ENCODE measurements around the gene IYD.

Gene IYD

DNA sequence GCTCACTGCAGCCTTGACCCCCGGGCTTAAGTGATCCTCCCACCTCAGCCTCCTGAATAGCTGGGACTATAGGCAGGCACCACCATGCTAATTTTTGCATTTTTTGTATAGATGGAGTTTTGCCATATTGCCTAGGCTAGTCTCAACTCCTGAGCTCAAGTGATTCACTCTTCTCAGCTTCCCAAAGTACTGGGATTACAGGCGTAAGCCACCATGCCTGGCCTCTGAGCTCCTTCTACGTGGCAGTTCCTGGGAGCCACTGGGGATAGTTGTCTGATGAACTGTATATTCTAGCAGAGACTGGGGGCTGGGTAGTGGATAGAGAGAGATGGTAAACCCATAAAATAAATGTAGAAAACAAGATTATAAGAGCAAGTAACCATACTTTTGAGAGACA is 26.1 kb downstream of the IYD start:
- H3K27ac ChIP-seq (ENCODE audit: low read depth, low read length): no peak overlapping the region
- no peaks in the 10 kb centered on the region for H3K4me1 ChIP-seq (ENCODE audit: control insufficient read depth, insufficient read depth, low read length)
- no peaks in the 10 kb centered on the region for H3K36me3 ChIP-seq (ENCODE audit: control insufficient read depth, insufficient read depth, low read length)
- H3K27me3 ChIP-seq (ENCODE audit: control insufficient read depth, insufficient read depth, low read length): 0 out of 2 replicates have a peak, but pooled peaks cover 7% of the 10 kb centered on the region
- H3K9ac ChIP-seq (ENCODE audit: low read length): no peak overlapping the region
- H3K9me3 ChIP-seq (ENCODE audit: control insufficient read depth, insufficient read depth, low read depth, low read length): no peaks in the 10 kb centered on the region
- H3K4me3 ChIP-seq (ENCODE audit: low read depth, low read length): no peak overlapping the region

DNA sequence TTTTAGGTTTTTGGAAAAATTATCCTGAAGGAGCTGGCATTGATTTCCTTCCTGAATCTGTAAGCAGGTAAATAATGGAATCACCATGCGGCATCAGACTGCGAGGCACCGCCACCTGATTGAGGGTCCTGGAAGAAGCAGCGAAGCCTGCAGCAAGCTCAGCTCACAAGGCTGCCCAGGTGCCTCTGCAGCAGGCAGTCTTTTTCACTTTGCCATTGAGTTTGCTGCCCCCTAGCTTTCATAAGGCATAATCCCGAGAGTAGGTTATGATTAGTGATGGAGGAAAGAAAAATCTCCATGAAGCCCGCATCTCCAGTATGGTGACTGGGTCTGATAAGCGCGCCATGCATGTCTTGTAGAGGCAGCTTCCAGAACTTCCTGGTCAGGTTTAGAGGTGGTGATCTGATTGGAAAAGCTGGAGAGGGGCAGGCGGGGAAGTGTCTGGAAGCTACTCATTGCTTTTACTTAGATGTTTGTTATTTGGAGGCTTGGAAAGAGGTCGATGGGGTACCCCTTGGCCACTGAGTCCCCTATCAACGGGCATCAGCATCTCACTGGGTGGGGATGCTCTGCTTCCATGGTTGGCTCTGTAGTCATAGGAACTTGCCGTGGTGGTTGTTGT is 26.7 kb downstream of the IYD start:
- H3K9me3 ChIP-seq (ENCODE audit: control insufficient read depth, insufficient read depth, low read depth, low read length): no peaks in the 10 kb centered on the region
- H3K27me3 ChIP-seq (ENCODE audit: control insufficient read depth, insufficient read depth, low read length): 0 out of 2 replicates have a peak, but pooled peaks cover 7% of the 10 kb centered on the region
- H3K4me1 ChIP-seq (ENCODE audit: control insufficient read depth, insufficient read depth, low read length): no peaks in the 10 kb centered on the region
- no peak overlapping the region for H3K27ac ChIP-seq (ENCODE audit: low read depth, low read length)
- H3K9ac ChIP-seq (ENCODE audit: low read length): no peak overlapping the region
- H3K4me3 ChIP-seq (ENCODE audit: low read depth, low read length): no peak overlapping the region
- no peaks in the 10 kb centered on the region for H3K36me3 ChIP-seq (ENCODE audit: control insufficient read depth, insufficient read depth, low read length)

GRCh38 chr6:150403458-150404246 is 34.8 kb downstream of the IYD start:
- H3K4me1 ChIP-seq (ENCODE audit: control insufficient read depth, insufficient read depth, low read length): no peaks in the 10 kb centered on the region
- H3K4me3 ChIP-seq (ENCODE audit: low read depth, low read length): no peak overlapping the region
- no peaks in the 10 kb centered on the region for H3K36me3 ChIP-seq (ENCODE audit: control insufficient read depth, insufficient read depth, low read length)
- H3K9me3 ChIP-seq (ENCODE audit: control insufficient read depth, insufficient read depth, low read depth, low read length): no peaks in the 10 kb centered on the region
- H3K9ac ChIP-seq (ENCODE audit: low read length): no peak overlapping the region
- peaks cover under 1% of the 10 kb centered on the region; the same call in 1 of the 2 replicates for H3K27me3 ChIP-seq (ENCODE audit: control insufficient read depth, insufficient read depth, low read length)
- H3K27ac ChIP-seq (ENCODE audit: low read depth, low read length): no peak overlapping the region

DNA sequence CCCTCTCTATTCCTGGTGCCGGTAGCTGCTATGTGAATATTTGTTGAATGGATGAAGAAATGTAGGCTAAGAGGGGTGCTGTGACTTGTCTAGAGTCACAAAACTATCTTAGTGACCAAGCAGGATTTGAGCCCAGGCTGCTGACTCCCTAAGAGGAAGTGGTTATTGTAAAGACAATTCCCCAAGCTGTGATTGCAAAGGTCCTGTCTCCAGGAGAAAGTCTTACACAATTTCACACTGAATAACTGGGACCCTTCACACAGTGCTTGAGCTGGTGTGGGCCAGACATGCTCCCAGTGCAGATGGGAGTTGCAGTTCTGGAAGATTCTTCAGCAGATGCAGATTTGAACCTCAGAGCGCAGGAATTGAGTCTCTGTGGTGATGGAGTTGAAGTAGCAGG is 38.1 kb downstream of the IYD start:
- Histone ChIP-seq H3K4me3 (ENCODE audit: low read depth, low read length) (no peak overlapping the region), H3K27ac (ENCODE audit: low read depth, low read length) (no peak overlapping the region), H3K27me3 (ENCODE audit: control insufficient read depth, insufficient read depth, low read length) (peaks cover 4% of the 10 kb centered on the region; the same call in 1 of the 2 replicates), H3K36me3 (ENCODE audit: control insufficient read depth, insufficient read depth, low read length) (no peaks in the 10 kb centered on the region), H3K4me1 (ENCODE audit: control insufficient read depth, insufficient read depth, low read length) (no peaks in the 10 kb centered on the region), H3K9me3 (ENCODE audit: control insufficient read depth, insufficient read depth, low read depth, low read length) (no peaks in the 10 kb centered on the region), H3K9ac (ENCODE audit: low read length) (no peak overlapping the region)

GRCh38 chr6:150408842-150409241 is 40.0 kb downstream of the IYD start:
- Histone ChIP-seq H3K4me3 (ENCODE audit: low read depth, low read length) (no peak overlapping the region), H3K9me3 (ENCODE audit: control insufficient read depth, insufficient read depth, low read depth, low read length) (no peaks in the 10 kb centered on the region), H3K9ac (ENCODE audit: low read length) (no peak overlapping the region), H3K27ac (ENCODE audit: low read depth, low read length) (no peak overlapping the region), H3K27me3 (ENCODE audit: control insufficient read depth, insufficient read depth, low read length) (peaks cover 4% of the 10 kb centered on the region; the same call in 1 of the 2 replicates), H3K4me1 (ENCODE audit: control insufficient read depth, insufficient read depth, low read length) (no peaks in the 10 kb centered on the region), H3K36me3 (ENCODE audit: control insufficient read depth, insufficient read depth, low read length) (no peaks in the 10 kb centered on the region)

DNA sequence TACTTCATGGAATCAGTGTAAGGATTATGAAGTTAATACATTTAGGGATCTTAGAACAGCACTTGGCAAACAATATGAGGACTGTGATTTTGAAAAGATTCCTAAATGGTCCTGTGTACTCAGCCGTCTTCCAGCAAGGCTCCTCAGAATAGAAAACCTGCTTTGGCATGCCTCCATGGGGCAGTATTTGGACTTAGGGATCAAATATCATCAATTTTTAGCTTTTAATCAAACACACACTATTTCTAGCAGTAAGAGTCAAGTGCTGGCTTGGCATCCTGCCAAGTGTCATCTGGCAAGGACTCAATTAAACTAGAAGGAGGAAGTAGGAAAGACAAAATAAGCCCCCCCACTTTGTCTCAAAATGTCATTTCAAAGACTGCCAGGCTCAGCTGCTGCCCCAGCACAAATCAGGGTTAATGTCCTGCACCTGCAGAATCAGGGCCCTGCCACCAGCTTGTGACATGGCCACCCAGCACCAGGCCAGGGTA is 40.8 kb downstream of the IYD start:
- no peak overlapping the region for H3K9ac ChIP-seq (ENCODE audit: low read length)
- H3K9me3 ChIP-seq (ENCODE audit: control insufficient read depth, insufficient read depth, low read depth, low read length): no peaks in the 10 kb centered on the region
- no peaks in the 10 kb centered on the region for H3K36me3 ChIP-seq (ENCODE audit: control insufficient read depth, insufficient read depth, low read length)
- H3K27me3 ChIP-seq (ENCODE audit: control insufficient read depth, insufficient read depth, low read length): peaks cover 4% of the 10 kb centered on the region; the same call in 1 of the 2 replicates
- no peaks in the 10 kb centered on the region for H3K4me1 ChIP-seq (ENCODE audit: control insufficient read depth, insufficient read depth, low read length)
- no peak overlapping the region for H3K27ac ChIP-seq (ENCODE audit: low read depth, low read length)
- no peak overlapping the region for H3K4me3 ChIP-seq (ENCODE audit: low read depth, low read length)

DNA sequence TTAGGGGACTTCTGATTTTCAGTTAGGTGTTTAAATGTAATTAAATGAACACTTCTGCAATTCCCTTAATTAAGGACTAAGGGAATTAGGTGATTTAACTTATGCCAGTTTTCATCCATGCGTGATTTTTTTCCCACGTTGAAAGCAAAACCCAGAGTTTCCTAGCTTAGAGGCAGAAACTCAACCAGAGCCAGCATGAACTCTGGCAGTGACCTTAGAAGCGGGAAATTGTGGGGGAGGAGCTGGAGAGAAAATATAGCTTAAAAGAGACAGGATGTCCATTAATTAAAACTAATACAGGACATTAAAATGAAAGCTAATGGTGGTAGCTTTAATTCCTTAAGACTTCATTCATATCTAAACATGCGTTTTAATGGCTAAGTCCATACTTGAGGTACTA is 41.6 kb downstream of the IYD start:
- no peaks in the 10 kb centered on the region for H3K9me3 ChIP-seq (ENCODE audit: control insufficient read depth, insufficient read depth, low read depth, low read length)

GRCh38 chr6:150410906-150411305 is 42.1 kb downstream of the IYD start:
- no peaks in the 10 kb centered on the region for H3K36me3 ChIP-seq (ENCODE audit: control insufficient read depth, insufficient read depth, low read length)
- peaks cover 7% of the 10 kb centered on the region; the same call in 1 of the 2 replicates for H3K27me3 ChIP-seq (ENCODE audit: control insufficient read depth, insufficient read depth, low read length)
- H3K9me3 ChIP-seq (ENCODE audit: control insufficient read depth, insufficient read depth, low read depth, low read length): no peaks in the 10 kb centered on the region
- no peak overlapping the region for H3K27ac ChIP-seq (ENCODE audit: low read depth, low read length)
- H3K9ac ChIP-seq (ENCODE audit: low read length): no peak overlapping the region
- no peak overlapping the region for H3K4me3 ChIP-seq (ENCODE audit: low read depth, low read length)
- no peaks in the 10 kb centered on the region for H3K4me1 ChIP-seq (ENCODE audit: control insufficient read depth, insufficient read depth, low read length)

More for the DNA sequence above, 41.6 kb downstream of the IYD start:
- no peaks in the 10 kb centered on the region for H3K36me3 ChIP-seq (ENCODE audit: control insufficient read depth, insufficient read depth, low read length)
- no peak overlapping the region for H3K27ac ChIP-seq (ENCODE audit: low read depth, low read length)
- H3K9ac ChIP-seq (ENCODE audit: low read length): no peak overlapping the region
- no peak overlapping the region for H3K4me3 ChIP-seq (ENCODE audit: low read depth, low read length)
- peaks cover 4% of the 10 kb centered on the region; the same call in 1 of the 2 replicates for H3K27me3 ChIP-seq (ENCODE audit: control insufficient read depth, insufficient read depth, low read length)
- no peaks in the 10 kb centered on the region for H3K4me1 ChIP-seq (ENCODE audit: control insufficient read depth, insufficient read depth, low read length)

- no peaks in the 10 kb centered on the region for H3K4me1 ChIP-seq (ENCODE audit: control insufficient read depth, insufficient read depth, low read length)
- no peak overlapping the region for H3K4me3 ChIP-seq (ENCODE audit: low read depth, low read length)
- no peaks in the 10 kb centered on the region for H3K9me3 ChIP-seq (ENCODE audit: control insufficient read depth, insufficient read depth, low read depth, low read length)
- no peak overlapping the region for H3K27ac ChIP-seq (ENCODE audit: low read depth, low read length)
- no peaks in the 10 kb centered on the region for H3K36me3 ChIP-seq (ENCODE audit: control insufficient read depth, insufficient read depth, low read length)
- peaks cover 7% of the 10 kb centered on the region; the same call in 1 of the 2 replicates for H3K27me3 ChIP-seq (ENCODE audit: control insufficient read depth, insufficient read depth, low read length)
- H3K9ac ChIP-seq (ENCODE audit: low read length): no peak overlapping the region
Observed at GRCh38 chr6:150412221-150412620, 43.4 kb downstream of the IYD start.

- Histone ChIP-seq H3K4me1 (ENCODE audit: control insufficient read depth, insufficient read depth, low read length) (no peaks in the 10 kb centered on the region), H3K36me3 (ENCODE audit: control insufficient read depth, insufficient read depth, low read length) (no peaks in the 10 kb centered on the region), H3K4me3 (ENCODE audit: low read depth, low read length) (no peak overlapping the region), H3K27me3 (ENCODE audit: control insufficient read depth, insufficient read depth, low read length) (peaks cover 7% of the 10 kb centered on the region; the same call in 1 of the 2 replicates), H3K9me3 (ENCODE audit: control insufficient read depth, insufficient read depth, low read depth, low read length) (no peaks in the 10 kb centered on the region), H3K27ac (ENCODE audit: low read depth, low read length) (no peak overlapping the region), H3K9ac (ENCODE audit: low read length) (no peak overlapping the region)
Observed at GRCh38 chr6:150413198-150413597, 44.4 kb downstream of the IYD start.

GRCh38 chr6:150413781-150414281 is 45.0 kb downstream of the IYD start:
- H3K36me3 ChIP-seq (ENCODE audit: control insufficient read depth, insufficient read depth, low read length): no peaks in the 10 kb centered on the region
- H3K4me3 ChIP-seq (ENCODE audit: low read depth, low read length): no peak overlapping the region
- no peaks in the 10 kb centered on the region for H3K9me3 ChIP-seq (ENCODE audit: control insufficient read depth, insufficient read depth, low read depth, low read length)
- H3K4me1 ChIP-seq (ENCODE audit: control insufficient read depth, insufficient read depth, low read length): no peaks in the 10 kb centered on the region
- H3K27me3 ChIP-seq (ENCODE audit: control insufficient read depth, insufficient read depth, low read length): peaks cover 5% of the 10 kb centered on the region; the same call in 1 of the 2 replicates
- no peak overlapping the region for H3K9ac ChIP-seq (ENCODE audit: low read length)
- H3K27ac ChIP-seq (ENCODE audit: low read depth, low read length): no peak overlapping the region

Data from HUES6 (cell line).